MM.1S (cell line): ENCODE results near the gene SETD5.

Source experiments
- DNase-seq: peaks from one replicate; pipeline ENCODE4 v3.0.0-alpha.2; 2015
- H2AFZ ChIP-seq: fragments of 300-600 bp; sonication (generic); 2 replicates; pipeline ENCODE4 v1.6.0; 2016; ENCODE audit warnings: antibody characterized with exemption, low read length
- H3F3A ChIP-seq: fragments of 300-600 bp; sonication (generic); 2 replicates; pipeline ENCODE4 v1.6.1; 2016; ENCODE audit warnings: mild to moderate bottlenecking, antibody characterized with exemption, low read length, moderate library complexity, mixed read lengths; ENCODE audit not compliant: insufficient read depth
- H3K27ac ChIP-seq: fragments of 300-600 bp; sonication (generic); 2 replicates; pipeline ENCODE4 v1.5.1; 2016; ENCODE audit warnings: mild to moderate bottlenecking, low read length
- H3K27me3 ChIP-seq: fragments of 300-600 bp; sonication (generic); replicated peaks from 2 replicates; pipeline ENCODE4 v1.6.0; 2016; ENCODE audit warnings: low read length; ENCODE audit not compliant: insufficient read depth
- H3K36me3 ChIP-seq: fragments of 300-600 bp; sonication (generic); replicated peaks from 2 replicates; pipeline ENCODE4 v1.6.1; 2016; ENCODE audit warnings: mild to moderate bottlenecking, low read length, mixed read lengths; ENCODE audit not compliant: insufficient read depth
- H3K4me1 ChIP-seq: fragments of 300-600 bp; sonication (generic); 2 replicates; pipeline ENCODE4 v1.6.1; 2016; ENCODE audit warnings: low read length, mixed read lengths
- H3K4me2 ChIP-seq: fragments of 300-600 bp; sonication (generic); 2 replicates; pipeline ENCODE4 v1.6.0; 2016; ENCODE audit warnings: low read depth, low read length
- H3K4me3 ChIP-seq: fragments of 300-600 bp; sonication (generic); 2 replicates; pipeline ENCODE4 v1.5.1; 2016; ENCODE audit warnings: low read length, mixed read lengths
- H3K79me2 ChIP-seq: fragments of 300-600 bp; sonication (generic); 2 replicates; pipeline ENCODE4 v1.6.1; 2016; ENCODE audit warnings: mixed run types, low read length, mixed read lengths
- H3K9ac ChIP-seq: fragments of 300-600 bp; sonication (generic); 2 replicates; pipeline ENCODE4 v1.6.1; 2016; ENCODE audit warnings: low read length, mixed read lengths
- H3K9me2 ChIP-seq: fragments of 300-600 bp; sonication (generic); replicated peaks from 2 replicates; pipeline ENCODE4 v1.6.1; 2016; ENCODE audit warnings: mild to moderate bottlenecking, low read length, mixed read lengths; ENCODE audit not compliant: insufficient read depth
- H3K9me3 ChIP-seq: fragments of 300-600 bp; sonication (generic); replicated peaks from 2 replicates; pipeline ENCODE4 v1.6.1; 2016; ENCODE audit warnings: mild to moderate bottlenecking, low read length, mixed read lengths; ENCODE audit not compliant: insufficient read depth
- H4K20me1 ChIP-seq: fragments of 300-600 bp; sonication (generic); 2 replicates; pipeline ENCODE4 v1.6.1; 2016; ENCODE audit warnings: mild to moderate bottlenecking, low read length, moderate library complexity, mixed read lengths; ENCODE audit not compliant: insufficient read depth
- EZH2 ChIP-seq: fragments of 300-600 bp; sonication (generic); optimal IDR thresholded peaks from 2 replicates; pipeline ENCODE3; 2017; ENCODE audit warnings: low read depth, mild to moderate bottlenecking, antibody characterized with exemption, low read length, mixed read lengths
- EZH2phosphoT487 ChIP-seq: fragments of 300-600 bp; sonication (generic); IDR thresholded peaks from 2 replicates; pipeline ENCODE4 v1.6.1; 2018; ENCODE audit warnings: antibody characterized with exemption, low read length
- TF ChIP-seq, protein P1 (sequence below): fragments of 300-600 bp; sonication (generic); IDR thresholded peaks from 2 replicates; pipeline ENCODE4 v1.5.1; 2016; ENCODE audit warnings: antibody characterized with exemption, low read length, mixed read lengths

Gene SETD5

GRCh38 chr3:9468460-9468859, 71.0 kb downstream of the SETD5 start:
- H3K9me2 ChIP-seq, result no peaks in the 10 kb centered on the region
- H3K36me3 ChIP-seq, result no peaks in the 10 kb centered on the region; the same call in none of the 2 replicates
- no peak for DNase-seq
- H3F3A ChIP-seq, result no peaks in the 10 kb centered on the region
- TF ChIP-seq EZH2phosphoT487 (no peak), EZH2 (no peak)
- TF ChIP-seq, protein P1, sequence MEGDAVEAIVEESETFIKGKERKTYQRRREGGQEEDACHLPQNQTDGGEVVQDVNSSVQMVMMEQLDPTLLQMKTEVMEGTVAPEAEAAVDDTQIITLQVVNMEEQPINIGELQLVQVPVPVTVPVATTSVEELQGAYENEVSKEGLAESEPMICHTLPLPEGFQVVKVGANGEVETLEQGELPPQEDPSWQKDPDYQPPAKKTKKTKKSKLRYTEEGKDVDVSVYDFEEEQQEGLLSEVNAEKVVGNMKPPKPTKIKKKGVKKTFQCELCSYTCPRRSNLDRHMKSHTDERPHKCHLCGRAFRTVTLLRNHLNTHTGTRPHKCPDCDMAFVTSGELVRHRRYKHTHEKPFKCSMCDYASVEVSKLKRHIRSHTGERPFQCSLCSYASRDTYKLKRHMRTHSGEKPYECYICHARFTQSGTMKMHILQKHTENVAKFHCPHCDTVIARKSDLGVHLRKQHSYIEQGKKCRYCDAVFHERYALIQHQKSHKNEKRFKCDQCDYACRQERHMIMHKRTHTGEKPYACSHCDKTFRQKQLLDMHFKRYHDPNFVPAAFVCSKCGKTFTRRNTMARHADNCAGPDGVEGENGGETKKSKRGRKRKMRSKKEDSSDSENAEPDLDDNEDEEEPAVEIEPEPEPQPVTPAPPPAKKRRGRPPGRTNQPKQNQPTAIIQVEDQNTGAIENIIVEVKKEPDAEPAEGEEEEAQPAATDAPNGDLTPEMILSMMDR, result no peak
- H4K20me1 ChIP-seq, result no peaks in the 10 kb centered on the region
- no peak overlapping the region for H3K27ac ChIP-seq
- no peak overlapping the region for H3K4me3 ChIP-seq
- no peak overlapping the region for H3K4me2 ChIP-seq
- no peak overlapping the region for H3K9ac ChIP-seq
- H3K79me2 ChIP-seq, result peaks cover 14% of the 10 kb centered on the region
- H3K4me1 ChIP-seq, result no peaks in the 10 kb centered on the region
- H3K9me3 ChIP-seq, result no peaks in the 10 kb centered on the region
- H2AFZ ChIP-seq, result no peak overlapping the region
- H3K27me3 ChIP-seq, result no peaks in the 10 kb centered on the region

DNA sequence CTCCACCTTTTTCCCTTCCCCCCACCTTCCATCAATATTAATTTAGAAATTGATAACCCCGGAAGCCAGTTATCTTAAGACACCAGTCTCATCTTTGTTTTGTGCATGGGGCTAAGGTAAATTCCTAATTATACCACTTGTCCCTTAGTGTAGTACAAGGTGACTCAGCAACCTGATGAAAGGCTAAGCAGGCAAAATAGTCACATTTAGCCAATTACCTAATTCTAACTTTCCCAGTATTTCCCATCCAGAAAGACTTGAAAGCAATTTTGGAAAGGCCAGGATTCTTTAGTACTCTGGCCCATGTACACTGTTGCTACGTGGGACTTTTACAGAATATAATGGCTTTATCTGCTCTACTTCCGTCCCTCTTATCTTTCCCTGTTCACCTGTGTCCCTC, 72.6 kb downstream of the SETD5 start:
- Histone ChIP-seq H3K79me2 (peaks cover 14% of the 10 kb centered on the region), H3K27ac (no peak overlapping the region), H3K27me3 (no peaks in the 10 kb centered on the region), H3K4me1 (no peaks in the 10 kb centered on the region), H3K36me3 (peaks cover 14% of the 10 kb centered on the region), H3K4me2 (no peak overlapping the region), H2AFZ (no peak overlapping the region), H3K9me2 (no peaks in the 10 kb centered on the region), H3F3A (no peaks in the 10 kb centered on the region), H3K9ac (no peak overlapping the region), H3K4me3 (no peak overlapping the region), H3K9me3 (no peaks in the 10 kb centered on the region), H4K20me1 (no peaks in the 10 kb centered on the region)
- DNase-seq, result no peak
- TF ChIP-seq EZH2phosphoT487 (no peak), EZH2 (no peak)
- TF ChIP-seq, protein P1, result no peak

GRCh38 chr3:9473496-9474065, 76.2 kb downstream of the SETD5 start:
- Histone ChIP-seq H3K36me3 (peaks cover 23% of the 10 kb centered on the region), H2AFZ (no peak overlapping the region), H3F3A (no peaks in the 10 kb centered on the region)

More at GRCh38 chr3:9473496-9474065, 76.2 kb downstream of the SETD5 start:
- H3K27ac ChIP-seq, result no peak overlapping the region
- DNase-seq, result no peak
- H3K4me1 ChIP-seq, result no peaks in the 10 kb centered on the region
- no peaks in the 10 kb centered on the region for H3K27me3 ChIP-seq
- no peaks in the 10 kb centered on the region for H3K9me2 ChIP-seq
- peaks cover 14% of the 10 kb centered on the region for H3K79me2 ChIP-seq
- H3K9ac ChIP-seq, result no peak overlapping the region
- no peak overlapping the region for H3K4me2 ChIP-seq
- H3K4me3 ChIP-seq, result no peak overlapping the region
- no peak for TF ChIP-seq EZH2
- TF ChIP-seq EZH2phosphoT487, result no peak
- TF ChIP-seq, protein P1, result no peak
- H4K20me1 ChIP-seq, result no peaks in the 10 kb centered on the region
- no peaks in the 10 kb centered on the region for H3K9me3 ChIP-seq
